Trophoblast cell (in vitro differentiated cells and primary cell): ENCODE results near the gene POT1.
"Not testable (repeated sequence)": the region's sequence is repeated elsewhere in the genome, so short reads cannot be mapped to it uniquely, and the experiment has no call there.

Source experiments
- DNase-seq, 2 donors: peaks; one replicate each; pipeline ENCODE4 v3.0.0-alpha.2; 2016
- H2AFZ ChIP-seq: 2 replicates; pipeline ENCODE4 v1.6.1; 2013; ENCODE audit warnings: low read length, moderate library complexity, mild to moderate bottlenecking; ENCODE audit not compliant: insufficient read depth, poor library complexity
- H2AK5ac ChIP-seq: 2 replicates; pipeline ENCODE4 v1.6.1; 2013; ENCODE audit warnings: mild to moderate bottlenecking, low read length
- H2BK120ac ChIP-seq: 2 replicates; pipeline ENCODE4 v1.6.1; 2013; ENCODE audit warnings: low read length, mild to moderate bottlenecking, moderate library complexity; ENCODE audit not compliant: insufficient read depth, poor library complexity
- H2BK12ac ChIP-seq: 2 replicates; pipeline ENCODE4 v1.6.1; 2013; ENCODE audit warnings: mild to moderate bottlenecking, low read length, moderate library complexity
- H2BK5ac ChIP-seq: 2 replicates; pipeline ENCODE4 v1.6.1; 2013; ENCODE audit warnings: low read length, low read depth, moderate library complexity, mild to moderate bottlenecking; ENCODE audit not compliant: poor library complexity
- H3K14ac ChIP-seq: 2 replicates; pipeline ENCODE4 v1.6.1; 2013; ENCODE audit warnings: mild to moderate bottlenecking, low read length
- H3K18ac ChIP-seq: 2 replicates; pipeline ENCODE4 v1.6.1; 2013; ENCODE audit warnings: mild to moderate bottlenecking, low read length
- H3K23ac ChIP-seq: 2 replicates; pipeline ENCODE4 v1.6.1; 2013; ENCODE audit warnings: low read length
- H3K27ac ChIP-seq: 2 replicates; pipeline ENCODE4 v1.5.1; 2013; ENCODE audit warnings: low read depth, mild to moderate bottlenecking, inconsistent platforms, low read length, moderate library complexity
- H3K27me3 ChIP-seq: 2 replicates; pipeline ENCODE4 v1.6.1; 2013; ENCODE audit warnings: inconsistent platforms, mild to moderate bottlenecking, low read length, moderate library complexity; ENCODE audit not compliant: insufficient read depth
- H3K36me3 ChIP-seq, 2 experiments: 1 replicate in 1 of 2; 2 replicates in 1 of 2; pipeline ENCODE4 v1.6.1; 2013; ENCODE audit warnings: low read length in 2 of 2, mild to moderate bottlenecking in 2 of 2, moderate library complexity in 1 of 2; ENCODE audit not compliant: insufficient read depth in 2 of 2, control insufficient read depth in 1 of 2
- H3K4ac ChIP-seq: 2 replicates; pipeline ENCODE4 v1.6.1; 2013; ENCODE audit warnings: low read depth, mild to moderate bottlenecking, low read length, moderate library complexity
- H3K4me1 ChIP-seq, 2 experiments: 1 replicate in 1 of 2; 2 replicates in 1 of 2; pipeline ENCODE4 v1.6.1; 2013; ENCODE audit warnings: low read length in 2 of 2, mild to moderate bottlenecking in 2 of 2, moderate library complexity in 1 of 2; ENCODE audit not compliant: insufficient read depth in 2 of 2, control insufficient read depth in 1 of 2
- H3K4me2 ChIP-seq: 2 replicates; pipeline ENCODE4 v1.6.1; 2013; ENCODE audit warnings: inconsistent platforms, mild to moderate bottlenecking, low read length, moderate library complexity
- H3K4me3 ChIP-seq: 2 replicates; pipeline ENCODE4 v1.5.1; 2013; ENCODE audit warnings: mild to moderate bottlenecking, low read depth, low read length, inconsistent platforms
- H3K79me1 ChIP-seq: one replicate; pipeline ENCODE4 v1.6.1; 2013; ENCODE audit warnings: low read length
- H3K79me2 ChIP-seq: 2 replicates; pipeline ENCODE4 v1.6.1; 2013; ENCODE audit warnings: low read length, mild to moderate bottlenecking; ENCODE audit not compliant: control insufficient read depth, insufficient read depth, poor library complexity
- H3K9ac ChIP-seq: 2 replicates; pipeline ENCODE4 v1.6.1; 2013; ENCODE audit warnings: mild to moderate bottlenecking, low read length
- H3K9me3 ChIP-seq: 2 replicates; pipeline ENCODE4 v1.6.1; 2013; ENCODE audit warnings: low read depth, mild to moderate bottlenecking, control low read depth, inconsistent platforms, low read length; ENCODE audit not compliant: insufficient read depth
- H4K12ac ChIP-seq: 2 replicates; pipeline ENCODE4 v1.6.1; 2013; ENCODE audit warnings: low read depth, mild to moderate bottlenecking, low read length, moderate library complexity
- H4K8ac ChIP-seq: 2 replicates; pipeline ENCODE4 v1.6.1; 2013; ENCODE audit warnings: low read depth, mild to moderate bottlenecking, low read length, moderate library complexity
- H4K91ac ChIP-seq: one replicate; pipeline ENCODE4 v1.6.1; 2013; ENCODE audit warnings: low read depth, mild to moderate bottlenecking, low read length, moderate library complexity
- WGBS: extraction: QIAGEN DNeasy Blood & Tissue Kit; methylation state at CpG from one replicate; pipeline ENCODE4 v1.1.7; 2013; ENCODE audit warnings: missing lambda C conversion rate; ENCODE audit not compliant: insufficient read length, insufficient coverage; ENCODE audit errors: extremely low coverage; 5-methylcytosine and 5-hydroxymethylcytosine counted together

POT1 gene

GRCh38 chr7:124957952-124958351 lies 28.3 kb upstream of the POT1 start:
- H3K79me2 ChIP-seq, H2BK12ac ChIP-seq, H3K4me2 ChIP-seq, H4K8ac ChIP-seq, H2BK120ac ChIP-seq, H3K36me3 ChIP-seq, H4K91ac ChIP-seq, H4K12ac ChIP-seq, H3K9ac ChIP-seq, DNase-seq, H3K9me3 ChIP-seq, H3K27me3 ChIP-seq, H3K18ac ChIP-seq, H2AFZ ChIP-seq, H3K4ac ChIP-seq, H3K4me3 ChIP-seq, H2BK5ac ChIP-seq, H3K27ac ChIP-seq, H3K4me1 ChIP-seq, H3K79me1 ChIP-seq, H2AK5ac ChIP-seq, H3K14ac ChIP-seq, H3K23ac ChIP-seq: not testable (repeated sequence)
- WGBS: no CpG with 5 or more reads among the region's 1 CpG

GRCh38 chr7:124956160-124956559 lies 26.5 kb upstream of the POT1 start:
- Histone ChIP-seq H3K4me2 (no peak overlapping the region), H2AK5ac (no peak overlapping the region), H4K8ac (no peak overlapping the region), H2BK12ac (no peak overlapping the region), H3K9ac (no peak overlapping the region), H3K4me3 (no peak overlapping the region), H3K36me3 (no peaks in the 10 kb centered on the region), H3K18ac (no peak overlapping the region), H3K79me1 (no peaks in the 10 kb centered on the region), H3K27me3 (no peaks in the 10 kb centered on the region), H3K79me2 (no peaks in the 10 kb centered on the region), H3K14ac (no peak overlapping the region), H2BK5ac (no peak overlapping the region), H3K4ac (no peak overlapping the region), H3K23ac (no peak overlapping the region), H2BK120ac (no peak overlapping the region), H3K27ac (no peak overlapping the region), H4K91ac (no peak overlapping the region), H3K9me3 (peaks cover 2% of the 10 kb centered on the region), H2AFZ (no peak overlapping the region), H3K4me1 (no peaks in the 10 kb centered on the region), H4K12ac (no peak overlapping the region)
- no CpG with 5 or more reads among the region's 1 CpG for WGBS
- DNase-seq: no peak

- Histone ChIP-seq H3K18ac (no peak overlapping the region), H4K8ac (no peak overlapping the region), H3K36me3 (no peaks in the 10 kb centered on the region), H3K4me3 (no peak overlapping the region), H3K27ac (no peak overlapping the region), H2AK5ac (no peak overlapping the region), H3K4me1 (no peaks in the 10 kb centered on the region), H3K79me2 (no peaks in the 10 kb centered on the region), H3K9ac (no peak overlapping the region), H3K4ac (no peak overlapping the region), H2BK12ac (no peak overlapping the region), H4K12ac (no peak overlapping the region), H4K91ac (no peak overlapping the region), H3K14ac (no peak overlapping the region), H3K9me3 (peaks cover 2% of the 10 kb centered on the region), H3K27me3 (no peaks in the 10 kb centered on the region), H2AFZ (no peak overlapping the region), H3K4me2 (no peak overlapping the region), H3K79me1 (no peaks in the 10 kb centered on the region), H3K23ac (no peak overlapping the region), H2BK120ac (no peak overlapping the region), H2BK5ac (no peak overlapping the region)
- DNase-seq: no peak
Measured at GRCh38 chr7:124954790-124955189, 25.2 kb upstream of the POT1 start.

GRCh38 chr7:124945680-124946079 lies 16.1 kb upstream of the POT1 start:
- no CpG with 5 or more reads among the region's 3 CpGs for WGBS
- no peak overlapping the region for H3K4me3 ChIP-seq
- H2AK5ac ChIP-seq: no peak overlapping the region
- H3K9me3 ChIP-seq: peaks cover 5% of the 10 kb centered on the region
- no peaks in the 10 kb centered on the region for H3K4me1 ChIP-seq
- no peak overlapping the region for H4K91ac ChIP-seq
- no peak overlapping the region for H3K18ac ChIP-seq
- H3K79me2 ChIP-seq: no peaks in the 10 kb centered on the region
- no peak overlapping the region for H4K8ac ChIP-seq
- no peak for DNase-seq
- no peak overlapping the region for H2BK12ac ChIP-seq
- H3K79me1 ChIP-seq: no peaks in the 10 kb centered on the region
- H3K9ac ChIP-seq: no peak overlapping the region
- H4K12ac ChIP-seq: no peak overlapping the region
- no peaks in the 10 kb centered on the region for H3K36me3 ChIP-seq
- H3K27me3 ChIP-seq: no peaks in the 10 kb centered on the region
- no peak overlapping the region for H2BK120ac ChIP-seq
- no peak overlapping the region for H3K4me2 ChIP-seq
- no peak overlapping the region for H2BK5ac ChIP-seq
- no peak overlapping the region for H3K14ac ChIP-seq
- H2AFZ ChIP-seq: no peak overlapping the region
- H3K23ac ChIP-seq: no peak overlapping the region
- no peak overlapping the region for H3K27ac ChIP-seq
- H3K4ac ChIP-seq: no peak overlapping the region
